HG03342 (cell line): Measurements from ENCODE around the gene VILL.

Experiments
- ATAC-seq: cut with Tn5 transposase; IDR thresholded peaks from one replicate; pipeline ENCODE4 v1.9.1; 2021; ENCODE audit warnings: mild to moderate bottlenecking, moderate library complexity; ENCODE audit not compliant: unreplicated experiment

VILL gene

DNA sequence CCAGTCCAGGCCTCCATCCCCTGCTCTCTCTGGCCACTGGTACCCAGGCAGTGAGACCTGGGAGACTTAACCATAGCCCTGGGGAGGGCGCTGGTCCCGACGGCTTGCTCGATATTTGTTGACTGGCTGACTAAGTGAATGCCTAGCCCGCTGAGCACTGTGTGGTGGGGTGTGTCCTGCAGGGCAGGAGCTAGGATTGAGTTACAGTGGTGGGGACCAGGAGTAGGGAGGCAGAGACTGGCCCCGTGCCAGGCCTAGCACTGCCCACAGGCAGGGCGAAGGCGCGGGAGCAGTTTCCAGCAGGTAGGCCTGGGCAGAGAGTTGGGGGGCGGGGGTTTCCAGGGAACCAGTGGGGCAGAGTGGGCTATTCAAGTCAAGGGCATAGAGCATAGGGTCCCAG lies at the start of gene VILL:
VILL (plus strand) TSS at position 260 of the 400 bp plus-strand sequence. CDS start 2,887 bp downstream, outside the sequence.
- ATAC-seq, result no peak

DNA sequence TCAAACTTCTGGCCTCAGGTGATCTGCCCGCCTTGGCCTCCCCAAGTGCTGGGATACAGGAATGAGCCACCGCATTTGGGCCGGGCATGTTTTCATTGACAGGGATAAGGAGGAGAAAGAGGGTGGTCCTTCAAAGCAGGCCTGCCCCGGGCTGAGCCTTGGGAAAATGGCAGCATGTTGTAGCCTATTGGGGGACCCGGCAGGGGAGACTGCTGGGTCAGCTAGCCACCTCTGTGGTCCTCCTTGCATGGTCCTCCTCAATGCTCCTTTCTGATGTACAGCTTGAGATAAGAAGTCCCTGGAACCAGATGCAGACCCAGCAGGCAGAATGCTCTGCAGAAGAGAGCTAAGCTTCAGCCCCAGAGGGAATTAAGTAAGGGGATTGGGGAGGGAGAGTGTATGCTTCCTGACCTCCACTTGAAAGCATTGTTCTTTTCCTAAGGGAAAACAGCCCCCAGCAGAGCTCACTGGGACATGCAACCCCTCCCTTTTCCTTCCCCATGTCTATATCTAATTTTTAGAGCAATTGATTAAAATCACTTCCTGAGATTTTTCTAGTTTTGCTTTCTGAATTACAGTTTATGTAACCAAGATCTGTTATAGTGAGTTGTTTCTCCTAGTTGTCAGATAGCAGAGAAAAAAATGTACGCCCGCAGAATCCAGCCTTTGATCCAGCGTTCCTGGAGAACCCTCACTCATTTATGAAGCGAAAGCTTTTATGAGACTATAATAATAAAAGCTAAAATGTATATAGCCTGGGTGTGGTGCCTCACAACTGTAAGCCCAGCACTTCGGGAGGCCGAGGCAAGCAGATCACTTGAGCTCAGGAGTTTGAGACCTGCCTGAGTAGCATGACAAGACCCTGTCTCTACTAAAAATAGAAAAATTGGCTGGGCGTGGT lies 48.7 kb upstream of the VILL start:
- ATAC-seq, result no peak

DNA sequence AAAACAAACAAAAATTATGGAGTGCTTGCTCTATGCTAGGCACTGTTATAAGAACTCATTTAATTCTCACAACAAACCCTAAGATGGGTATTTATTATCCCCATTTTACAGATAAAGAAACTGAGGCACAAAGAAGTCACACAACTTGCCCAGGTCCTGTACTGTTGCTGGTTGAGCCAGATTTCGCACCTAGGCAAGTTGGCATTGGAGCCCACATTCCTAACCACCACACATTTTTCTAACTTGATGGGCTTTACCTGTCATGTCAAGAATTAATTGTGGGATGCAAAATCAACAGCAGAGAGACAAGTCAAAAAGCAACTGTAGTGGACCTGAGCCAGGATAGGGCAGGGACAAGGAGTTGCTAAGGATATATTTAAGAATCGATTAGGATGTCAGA lies 47.9 kb upstream of the VILL start:
- no peak for ATAC-seq

DNA sequence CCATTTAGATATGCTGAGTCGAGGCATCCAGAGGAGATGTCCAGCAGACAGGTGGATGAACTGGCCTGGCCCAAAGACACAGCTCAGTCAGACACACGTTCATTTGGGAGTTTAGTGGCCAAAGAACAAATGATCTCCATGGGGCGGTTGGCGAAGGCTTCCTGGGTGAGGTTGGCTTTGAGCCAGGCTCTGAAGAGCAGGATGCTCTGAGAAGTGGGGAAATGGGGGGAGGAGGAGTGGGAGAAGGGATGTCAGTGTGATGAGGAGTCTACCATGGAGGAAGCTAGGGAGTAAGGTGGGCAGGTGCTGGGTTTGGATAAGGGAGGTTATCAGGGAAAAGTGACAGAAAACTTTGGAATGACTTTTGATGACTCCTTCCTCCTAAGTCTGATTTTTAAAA lies 47.5 kb upstream of the VILL start:
- no peak for ATAC-seq

DNA sequence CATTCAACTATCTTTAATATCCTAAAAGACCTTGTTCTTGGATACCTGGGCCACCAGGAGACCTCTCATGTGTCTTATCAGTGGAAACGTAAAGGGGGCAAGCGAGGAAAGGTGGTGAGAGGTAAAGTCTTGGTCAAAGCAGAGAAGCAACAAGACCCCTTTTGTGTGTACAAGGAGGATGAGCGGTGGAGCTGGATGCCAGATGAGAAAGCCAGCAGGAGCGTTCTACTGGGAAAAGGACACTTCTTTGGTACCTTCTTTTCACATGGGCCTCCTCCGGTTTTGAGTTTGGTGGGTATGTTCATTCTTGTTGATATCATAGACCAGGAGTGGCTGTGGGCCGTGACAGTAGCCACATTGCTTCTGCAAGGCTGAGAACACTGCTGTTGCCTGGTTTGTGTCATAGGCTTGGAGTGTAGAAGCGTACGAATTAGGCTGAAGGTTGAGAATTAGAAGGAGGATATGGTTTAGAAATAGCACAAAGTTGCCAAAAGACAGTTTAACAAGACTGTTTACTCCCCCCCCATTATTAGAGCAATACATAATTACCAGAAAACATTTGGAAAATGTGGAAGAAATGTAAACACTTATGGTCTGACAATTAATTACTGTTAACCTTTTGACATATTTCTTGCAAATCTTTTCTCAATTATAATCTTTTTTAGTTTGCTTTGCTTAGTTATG lies 46.8 kb upstream of the VILL start:
- no peak for ATAC-seq

DNA sequence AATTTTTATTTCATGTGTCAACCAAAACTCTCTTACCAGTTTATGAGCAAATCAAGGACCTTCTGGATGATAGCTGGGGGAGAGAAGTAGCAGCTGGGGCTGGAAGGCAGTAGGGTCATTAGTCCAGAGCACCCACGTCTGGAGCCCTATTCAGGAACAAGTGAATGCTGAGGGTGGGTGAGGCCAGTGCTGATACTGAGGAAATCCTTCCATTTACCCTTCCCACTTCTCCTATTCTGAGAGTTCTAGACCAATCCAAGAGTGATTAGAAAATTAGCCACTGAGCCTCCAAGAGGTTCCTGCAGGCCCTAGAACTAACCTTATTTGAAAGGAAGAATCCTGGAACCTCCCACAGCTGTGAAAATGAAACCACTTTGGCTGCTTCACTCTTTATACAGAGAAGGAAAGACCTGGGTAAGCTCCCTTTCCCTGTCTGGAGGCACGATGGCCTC lies 46.2 kb upstream of the VILL start:
- no peak for ATAC-seq

DNA sequence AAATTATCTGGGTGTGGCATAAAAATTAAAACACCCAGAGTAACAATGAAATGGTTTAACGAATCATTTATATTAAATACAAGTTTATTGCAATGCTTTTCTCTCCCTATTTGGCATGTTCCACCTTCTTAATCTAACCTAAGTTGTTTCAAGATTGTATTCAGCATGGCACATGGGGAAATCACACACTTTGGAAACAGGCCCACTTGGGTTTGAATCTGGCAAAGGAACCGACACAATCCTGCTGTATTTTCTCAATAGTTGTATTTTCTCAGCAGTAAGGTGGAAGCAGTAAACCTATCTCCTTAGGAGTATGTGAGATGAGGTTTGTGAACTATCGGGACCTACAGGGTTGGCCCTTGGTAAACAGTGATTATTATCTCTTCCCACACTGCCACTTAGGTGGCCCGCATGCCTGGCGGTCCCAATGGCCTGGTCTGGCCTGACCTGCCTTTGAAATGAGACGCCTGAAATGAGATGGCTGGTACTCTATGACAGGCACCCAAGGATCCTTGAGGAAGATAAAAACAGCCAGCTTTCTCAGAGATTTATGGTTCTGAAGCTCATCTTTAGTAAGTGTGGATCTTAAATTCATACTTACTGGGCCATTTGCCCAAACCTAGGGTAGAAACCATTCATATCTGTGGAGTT lies 45.3 kb upstream of the VILL start:
- no peak for ATAC-seq

DNA sequence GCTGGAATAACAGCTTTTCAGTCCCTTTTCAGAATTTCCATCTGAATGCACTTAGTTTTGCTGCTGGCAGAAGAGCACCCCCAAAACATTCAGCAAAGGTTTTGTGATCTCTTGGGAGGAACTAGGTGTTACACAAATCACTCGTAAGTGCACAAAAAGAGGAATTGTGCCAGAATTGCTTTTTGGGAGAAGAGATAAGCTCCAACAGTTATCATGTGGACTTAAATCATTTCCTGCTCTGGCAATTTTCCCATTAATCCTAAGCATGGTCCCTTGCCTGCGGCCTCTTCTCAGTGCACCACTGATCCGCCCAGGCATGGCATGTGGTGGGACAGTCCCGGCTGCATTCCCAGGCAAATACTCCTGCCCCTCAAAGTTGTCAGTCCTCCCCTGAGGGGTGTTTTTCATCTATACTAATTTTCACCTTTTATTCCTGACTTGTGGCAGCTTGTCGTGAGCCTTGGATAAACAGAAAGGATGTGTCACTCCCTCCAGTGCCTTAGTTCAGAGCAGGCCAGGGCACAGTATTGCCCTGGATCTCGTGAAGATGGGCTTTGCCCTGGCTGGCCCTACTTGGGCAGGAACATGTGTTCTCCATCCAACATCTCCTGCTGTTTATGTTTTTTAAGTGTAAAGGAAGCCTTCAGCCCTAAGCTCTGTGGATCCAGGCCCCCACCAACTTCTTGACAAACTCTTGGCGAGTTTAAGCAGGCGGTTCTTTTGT lies 44.6 kb upstream of the VILL start:
- ATAC-seq, result no peak

DNA sequence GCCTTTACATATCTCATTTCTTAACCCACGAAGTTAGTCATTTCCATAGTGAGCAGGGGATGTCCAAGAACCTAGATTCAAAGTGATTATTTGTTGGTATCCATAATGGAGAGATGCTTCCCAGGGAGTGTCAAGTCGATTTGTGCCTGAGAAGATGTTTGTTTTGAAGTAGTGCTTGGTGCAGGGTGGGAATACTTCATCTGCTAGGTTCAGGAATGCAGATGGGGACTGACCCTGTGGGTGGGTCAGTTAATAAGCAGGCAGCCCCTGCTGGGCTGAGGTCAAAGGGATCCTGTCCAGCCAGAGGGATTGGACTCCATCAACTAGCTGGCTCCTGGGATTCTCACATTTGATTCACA lies 44.1 kb upstream of the VILL start:
- ATAC-seq, result no peak

DNA sequence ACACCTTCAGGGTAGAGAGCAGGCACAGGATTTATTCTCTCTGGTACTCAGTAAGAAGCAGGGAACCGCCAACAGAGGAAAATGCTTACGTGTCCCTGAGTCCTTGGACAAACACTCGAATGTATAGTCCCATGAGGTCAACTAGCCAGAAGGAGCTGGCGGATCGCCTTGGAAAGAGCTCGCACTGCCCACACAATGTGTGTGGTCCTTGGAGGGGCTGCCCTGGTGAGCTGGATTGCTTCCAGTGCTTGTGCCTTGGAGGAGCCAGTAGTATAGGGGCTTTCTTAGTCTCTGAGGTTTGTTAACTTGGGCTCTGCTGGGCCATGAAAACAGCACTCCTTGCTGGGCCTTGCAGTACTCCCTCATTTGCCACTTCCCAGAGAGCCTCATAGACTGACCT lies 40.7 kb upstream of the VILL start:
- no peak for ATAC-seq

DNA sequence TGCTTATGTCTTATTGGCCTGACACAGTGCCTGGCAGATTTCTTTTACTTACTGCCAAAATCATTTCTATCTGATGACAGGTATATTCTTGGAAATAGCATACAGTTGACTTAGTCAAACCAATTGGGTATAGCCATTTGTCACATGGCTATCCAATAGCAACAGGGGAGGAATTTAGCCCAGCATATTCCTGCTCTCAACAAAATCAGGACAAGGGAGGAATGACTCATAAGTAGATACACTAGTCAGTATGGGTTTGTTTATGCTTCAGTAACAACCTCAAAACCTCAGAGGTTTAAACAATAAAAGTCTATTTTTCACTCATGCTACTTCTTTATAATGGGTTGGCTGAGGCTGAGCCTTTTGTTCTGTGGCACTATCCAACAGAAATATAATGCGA lies 38.0 kb upstream of the VILL start:
- no peak for ATAC-seq

DNA sequence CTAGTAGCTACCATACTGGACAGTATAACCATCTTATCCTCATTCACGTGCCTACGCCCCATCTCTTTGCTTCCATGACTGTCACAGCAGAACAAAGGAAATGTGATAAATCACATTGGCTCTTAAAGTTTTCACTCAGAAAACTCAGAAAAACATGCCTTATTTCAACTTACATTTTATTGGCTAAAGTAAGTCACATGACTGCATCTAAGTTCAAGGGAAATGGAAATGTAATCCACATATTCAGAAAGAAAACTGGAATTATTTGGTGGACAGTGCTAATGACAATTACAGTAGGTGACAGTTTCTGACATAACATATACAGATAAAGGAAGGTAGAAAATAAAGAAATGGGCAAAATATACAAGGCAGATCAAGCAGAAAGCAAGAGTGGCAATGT lies 37.4 kb upstream of the VILL start:
- no peak for ATAC-seq

DNA sequence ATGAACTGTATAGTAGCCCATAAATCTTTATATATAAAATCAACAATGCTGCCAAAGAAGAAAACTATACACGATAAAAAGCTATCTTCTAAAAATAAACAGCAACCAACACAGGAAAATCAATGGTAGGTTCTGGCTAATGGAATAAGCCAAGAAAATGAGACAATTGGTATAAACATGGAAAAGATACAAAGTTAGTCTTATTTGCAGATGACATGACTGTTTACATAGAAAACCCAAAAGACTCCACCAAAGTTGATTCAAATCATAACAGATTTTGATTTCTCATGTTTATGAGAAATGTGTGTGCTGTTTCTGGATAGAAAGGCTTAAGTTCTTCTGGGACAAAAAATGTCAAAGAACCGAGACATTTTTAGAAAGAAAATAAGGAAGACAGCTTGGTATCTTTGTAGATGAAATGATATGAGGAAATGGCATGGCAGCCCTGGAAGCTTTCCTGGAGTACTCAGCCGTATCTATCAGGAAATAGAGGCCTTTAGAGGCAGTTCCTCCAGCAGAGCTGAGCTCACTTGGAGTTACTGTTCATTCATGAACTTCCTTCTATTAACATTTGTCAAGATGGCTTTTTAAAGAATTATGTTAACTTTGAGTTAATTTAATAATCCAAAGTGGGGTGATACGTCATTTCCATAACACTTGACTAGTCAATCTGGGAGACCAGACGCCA lies 36.7 kb upstream of the VILL start:
- no peak for ATAC-seq

DNA sequence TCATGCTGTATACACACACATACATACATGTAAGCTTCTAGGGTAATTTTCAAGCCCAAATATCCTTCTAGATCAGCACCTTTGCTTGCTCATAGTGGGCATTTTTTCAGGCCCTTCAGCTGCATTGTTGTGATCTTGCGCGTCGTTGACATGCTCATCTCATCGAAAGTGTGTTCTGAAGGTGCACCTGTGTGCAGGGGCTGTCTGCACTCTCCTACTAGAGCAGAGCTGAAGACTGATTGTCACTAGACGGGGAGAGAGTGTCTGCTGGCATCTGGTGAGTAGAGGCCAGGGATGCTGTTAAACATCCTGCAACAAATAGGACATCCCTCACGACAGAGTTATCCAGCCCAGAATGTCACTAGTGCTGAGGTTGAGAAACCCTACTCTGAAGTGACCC lies 35.7 kb upstream of the VILL start:
- no peak for ATAC-seq

DNA sequence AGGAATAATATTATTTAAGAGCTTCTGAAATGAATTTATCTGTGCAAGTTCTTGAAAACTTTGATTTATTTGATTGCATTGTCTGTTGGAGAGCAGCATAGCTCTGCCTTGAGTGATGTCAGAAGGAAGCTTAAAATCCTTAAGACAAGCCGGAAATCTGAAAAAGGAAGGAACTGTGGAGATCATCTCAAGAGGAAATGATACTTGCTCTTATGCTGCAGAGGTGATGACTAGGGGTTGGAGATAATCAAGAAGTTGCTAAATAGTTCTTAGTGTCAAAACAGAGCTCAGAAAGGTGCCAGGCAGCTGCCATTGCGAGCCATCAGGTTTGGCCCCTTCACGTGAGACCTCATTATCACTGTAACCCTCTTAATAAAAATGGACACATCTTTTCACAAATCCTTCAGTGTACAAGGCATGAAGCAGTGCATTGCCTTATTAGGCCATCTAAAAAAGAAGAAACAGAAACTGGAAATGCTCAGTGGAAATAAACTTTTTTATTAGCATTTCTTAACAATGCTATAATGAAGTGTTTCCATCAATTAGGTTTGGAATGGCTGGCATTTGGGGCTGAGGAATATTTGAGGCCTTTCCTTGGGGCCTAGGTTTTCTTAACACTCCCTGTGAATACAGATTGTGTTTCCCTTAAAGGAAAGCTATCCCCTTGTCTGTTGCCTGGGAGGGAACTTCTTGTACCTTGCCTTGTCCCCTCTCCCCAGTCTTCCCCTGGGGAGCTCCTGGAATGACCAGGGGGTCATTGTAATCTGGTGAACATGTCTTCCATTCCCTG lies 34.5 kb upstream of the VILL start:
- ATAC-seq, result no peak

DNA sequence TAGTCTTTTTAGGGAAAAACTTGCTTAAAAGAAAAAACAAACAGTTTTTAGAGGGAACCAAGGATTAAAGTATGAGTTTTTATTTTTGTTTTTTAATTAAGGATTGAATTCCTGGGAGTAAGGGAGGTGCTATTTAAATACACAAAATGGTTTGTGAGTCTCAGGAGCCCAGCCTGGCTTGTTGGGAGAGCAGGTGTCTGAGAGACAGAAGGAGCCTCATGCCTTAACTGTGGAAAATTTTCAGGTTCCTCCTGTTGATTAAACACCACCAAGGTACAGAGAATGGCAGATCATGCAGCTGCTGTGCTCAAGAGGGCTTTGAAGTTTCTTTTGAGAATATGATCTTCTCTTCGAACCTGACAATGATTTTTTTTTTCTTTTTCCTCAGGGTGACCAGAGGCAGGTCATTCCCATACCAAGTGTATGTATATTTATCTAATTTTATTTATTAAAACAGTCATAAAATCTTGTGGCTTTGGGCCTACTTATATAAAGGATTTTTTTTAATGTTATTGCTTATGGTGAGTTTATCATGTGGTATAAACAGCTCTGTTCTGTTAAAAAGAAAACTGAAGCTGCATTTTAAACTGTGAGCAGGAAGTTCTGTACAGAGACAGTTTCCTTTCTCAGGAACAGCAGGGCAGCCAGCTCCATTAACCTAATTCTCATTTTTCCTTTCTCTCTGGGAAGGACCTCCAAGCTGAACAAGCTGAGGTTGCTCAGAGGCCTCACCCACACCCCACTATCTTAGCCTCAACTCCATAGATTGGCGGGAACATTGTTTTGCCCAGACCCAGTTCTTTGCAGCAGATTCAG lies 33.7 kb upstream of the VILL start:
- no peak for ATAC-seq

DNA sequence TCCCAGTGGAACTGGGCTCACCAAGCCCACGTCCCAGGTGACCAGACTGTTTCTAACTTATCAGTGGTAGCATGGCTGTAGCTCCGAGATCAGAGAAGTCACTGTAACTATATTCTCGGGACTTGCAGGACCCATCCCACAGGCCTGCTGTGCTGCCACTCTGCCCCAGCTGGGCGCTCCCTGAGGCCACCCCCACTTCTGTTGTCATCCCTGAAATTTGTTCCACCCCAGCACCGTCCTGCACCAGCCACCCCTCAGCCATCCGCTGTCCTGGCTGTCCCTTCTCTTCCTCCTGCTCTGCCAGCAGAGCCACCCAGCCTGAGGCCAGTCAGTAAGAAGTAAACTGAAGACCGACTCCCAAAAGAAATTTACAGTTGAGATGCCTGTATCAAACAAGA lies 33.0 kb upstream of the VILL start:
- no peak for ATAC-seq

DNA sequence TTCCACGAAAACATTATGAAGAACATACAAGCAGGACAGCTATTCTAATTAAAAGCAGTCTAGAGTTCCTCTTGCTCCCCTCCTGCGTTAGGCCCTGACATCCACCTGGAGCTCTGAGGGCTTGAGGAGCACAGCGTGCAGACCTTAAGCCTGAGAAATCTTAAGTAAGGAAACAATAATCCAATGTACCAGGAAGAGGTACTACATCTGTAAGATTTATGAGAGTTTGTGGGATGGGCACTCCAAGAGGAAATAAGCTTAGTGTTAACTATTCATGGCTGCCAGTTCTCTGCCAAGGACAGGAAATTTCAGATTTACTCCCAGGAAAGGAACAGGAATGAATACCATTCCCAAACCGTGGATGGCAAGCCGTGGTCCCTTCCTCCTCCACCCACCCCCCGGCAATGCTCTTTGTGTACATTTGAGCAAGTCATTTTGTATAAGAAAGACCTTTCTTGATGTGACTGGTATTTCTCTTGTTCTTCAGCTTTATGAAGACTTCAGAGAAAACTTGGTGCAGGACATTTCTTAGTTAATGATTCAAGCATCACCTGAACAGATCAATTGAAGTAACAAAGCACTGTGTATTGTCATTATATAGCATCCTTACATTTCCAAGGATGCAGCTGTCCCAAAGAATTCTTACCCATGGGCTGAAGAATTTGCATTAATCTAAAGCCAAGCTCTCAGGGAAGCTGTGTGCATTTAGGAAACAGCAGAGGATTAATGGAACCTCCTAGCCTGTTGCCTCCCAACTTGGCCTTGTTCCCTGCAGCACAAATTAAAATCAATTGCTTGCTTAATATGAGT lies 28.8 kb upstream of the VILL start:
- ATAC-seq, result no peak
